ENCODE measurements around the gene CEP70. TPM values are rescaled to one million over a fixed set of nuclear protein-coding genes. Genes with fewer than 3 reads are reported as not detected.

The CEP70 gene
- total RNA-seq, 2 experiments from 2014 or later = 10.0 to 11.2 TPM

DNA sequence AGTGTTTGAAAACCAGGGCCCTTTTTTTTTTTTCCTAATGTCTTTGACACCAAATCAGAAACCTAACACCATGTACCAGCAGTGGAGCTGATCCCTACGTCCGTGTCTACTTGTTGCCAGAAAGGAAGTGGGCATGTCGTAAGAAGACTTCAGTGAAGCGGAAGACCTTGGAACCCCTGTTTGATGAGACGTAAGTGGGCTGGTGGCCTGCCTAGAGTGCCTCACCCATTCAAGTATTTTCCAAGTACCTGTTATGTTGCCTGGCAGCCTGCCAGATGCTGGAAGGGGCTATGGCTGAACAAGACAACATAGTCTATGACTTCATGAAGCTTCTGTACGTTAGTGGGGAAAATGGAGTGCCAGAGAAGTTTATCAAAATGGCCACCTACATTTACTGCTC lies 119.9 kb downstream of the CEP70 start:
- Mint-ChIP-seq H3K27ac (no peak overlapping the region), H3K27me3 (no peaks in the 10 kb centered on the region), H3K4me1 (no peaks in the 10 kb centered on the region), H3K4me3 (no peak overlapping the region), H3K9me3 (no peaks in the 10 kb centered on the region), H3K36me3 (no peaks in the 10 kb centered on the region)
- no peak for DNase-seq

DNA sequence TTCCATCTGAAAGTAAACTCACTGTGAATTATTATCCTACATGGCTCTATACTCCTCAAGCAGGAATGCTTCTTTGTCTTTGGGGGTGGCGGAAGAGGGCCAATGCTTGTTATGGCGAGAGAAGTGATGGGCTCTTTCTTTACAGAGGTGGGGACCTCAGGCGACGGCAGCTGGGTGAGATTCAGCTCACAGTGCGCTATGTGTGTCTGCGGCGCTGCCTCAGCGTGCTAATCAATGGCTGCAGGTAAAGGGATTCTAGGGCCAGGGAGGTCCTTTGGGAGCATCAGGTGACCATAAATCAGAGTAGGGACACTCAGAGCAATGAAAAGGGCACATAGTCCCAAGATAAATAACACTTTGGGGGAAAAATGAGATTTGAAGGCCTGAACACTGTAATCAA lies 120.7 kb downstream of the CEP70 start:
- Mint-ChIP-seq H3K9me3 (no peaks in the 10 kb centered on the region), H3K27me3 (no peaks in the 10 kb centered on the region), H3K27ac (no peak overlapping the region), H3K36me3 (no peaks in the 10 kb centered on the region), H3K4me3 (no peak overlapping the region), H3K4me1 (no peaks in the 10 kb centered on the region)
- no peak for DNase-seq

DNA sequence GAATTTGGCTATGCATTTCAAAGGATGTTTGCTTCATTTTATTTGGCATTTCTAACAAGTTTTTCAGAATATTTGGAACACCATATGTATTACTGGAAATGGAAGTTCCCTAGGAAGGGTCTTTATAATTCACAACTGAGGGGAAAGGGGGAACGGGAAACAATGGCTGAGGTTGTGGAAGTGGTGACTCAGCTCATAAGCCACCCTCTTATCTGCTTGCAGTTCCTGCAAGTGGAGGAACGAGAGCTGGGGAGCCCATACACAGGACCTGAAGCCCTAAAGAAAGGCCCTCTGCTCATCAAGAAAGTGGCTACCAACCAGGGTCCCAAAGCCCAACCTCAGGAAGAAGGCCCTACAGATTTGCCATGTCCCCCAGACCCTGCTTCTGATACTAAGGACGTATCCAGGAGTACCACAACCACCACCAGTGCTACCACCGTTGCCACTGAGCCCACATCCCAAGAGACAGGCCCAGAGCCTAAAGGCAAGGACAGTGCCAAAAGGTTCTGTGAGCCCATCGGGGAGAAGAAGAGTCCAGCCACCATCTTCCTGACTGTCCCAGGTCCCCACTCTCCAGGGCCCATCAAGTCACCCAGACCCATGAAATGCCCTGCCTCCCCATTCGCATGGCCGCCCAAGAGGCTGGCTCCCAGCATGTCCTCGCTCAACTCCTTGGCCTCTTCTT lies 121.8 kb downstream of the CEP70 start:
- Mint-ChIP-seq H3K9me3 (no peaks in the 10 kb centered on the region), H3K27me3 (no peaks in the 10 kb centered on the region), H3K4me3 (no peak overlapping the region), H3K4me1 (no peaks in the 10 kb centered on the region), H3K36me3 (no peaks in the 10 kb centered on the region), H3K27ac (no peak overlapping the region)
- DNase-seq = no peak

DNA sequence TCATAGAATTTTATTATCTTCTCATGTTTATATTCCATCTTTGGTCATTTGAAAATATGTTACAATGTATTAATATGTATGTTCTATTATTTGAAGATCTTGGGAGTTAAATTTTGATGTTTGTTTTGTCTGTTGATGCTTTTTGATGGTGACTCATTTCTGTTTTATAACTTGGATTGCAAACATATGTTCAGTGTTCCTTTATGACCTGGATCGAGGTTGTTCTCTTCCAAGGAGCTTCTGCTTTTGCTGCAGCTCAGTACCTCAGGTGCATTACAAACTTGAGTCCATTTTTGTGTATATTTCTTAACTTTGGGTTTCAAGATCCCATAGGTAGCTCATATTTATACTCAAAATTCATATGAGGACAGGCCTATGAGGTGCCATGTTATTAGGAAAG lies 122.6 kb downstream of the CEP70 start:
- Mint-ChIP-seq H3K27me3 (peaks cover 4% of the 10 kb centered on the region), H3K9me3 (no peaks in the 10 kb centered on the region), H3K27ac (no peak overlapping the region), H3K36me3 (no peaks in the 10 kb centered on the region), H3K4me1 (no peaks in the 10 kb centered on the region), H3K4me3 (no peak overlapping the region)
- DNase-seq = no peak

DNA sequence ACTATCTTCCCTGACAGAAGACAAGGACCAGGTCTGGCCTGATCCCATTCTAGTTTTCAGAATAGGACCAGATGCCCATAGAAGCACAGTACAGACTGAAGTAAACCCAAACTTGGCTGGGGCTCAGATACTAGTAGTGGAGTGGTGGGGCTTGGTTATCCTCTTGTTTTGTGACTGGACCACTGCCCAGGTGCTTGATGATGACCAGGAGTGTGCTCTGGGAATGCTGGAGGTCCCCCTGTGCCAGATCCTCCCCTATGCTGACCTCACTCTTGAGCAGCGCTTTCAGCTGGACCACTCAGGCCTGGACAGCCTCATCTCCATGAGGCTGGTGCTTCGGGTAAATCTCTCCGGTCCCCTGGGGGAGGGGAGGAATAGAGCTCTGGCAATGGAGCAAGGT lies 123.4 kb downstream of the CEP70 start:
- H3K4me1 Mint-ChIP-seq = no peaks in the 10 kb centered on the region
- no peaks in the 10 kb centered on the region for H3K9me3 Mint-ChIP-seq
- no peak overlapping the region for H3K4me3 Mint-ChIP-seq
- no peak for DNase-seq
- H3K27me3 Mint-ChIP-seq = peaks cover 4% of the 10 kb centered on the region
- no peaks in the 10 kb centered on the region for H3K36me3 Mint-ChIP-seq
- H3K27ac Mint-ChIP-seq = no peak overlapping the region

DNA sequence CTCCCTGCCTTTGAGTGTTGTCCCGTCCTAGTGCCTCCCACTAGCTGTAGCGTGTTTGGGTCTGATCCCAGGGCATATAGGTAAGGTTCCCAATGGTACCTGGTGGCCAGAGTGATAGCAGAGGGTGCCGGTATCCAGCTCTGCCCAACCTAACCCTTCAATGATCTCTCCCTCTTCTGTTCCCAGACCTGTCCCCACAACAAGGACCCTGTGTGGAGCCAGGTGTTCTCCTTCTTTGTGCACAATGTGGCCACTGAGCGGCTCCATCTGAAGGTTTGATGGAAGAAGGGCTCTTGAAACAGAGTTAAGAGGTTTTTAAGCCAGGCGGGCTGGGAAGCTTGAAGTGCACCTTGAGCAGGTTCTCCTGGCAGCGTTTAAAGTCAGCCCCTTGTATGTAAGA lies 124.2 kb downstream of the CEP70 start:
- DNase-seq = no peak
- Mint-ChIP-seq H3K27me3 (peaks cover 5% of the 10 kb centered on the region), H3K4me1 (no peaks in the 10 kb centered on the region), H3K27ac (no peak overlapping the region), H3K4me3 (no peak overlapping the region), H3K36me3 (no peaks in the 10 kb centered on the region), H3K9me3 (no peaks in the 10 kb centered on the region)

DNA sequence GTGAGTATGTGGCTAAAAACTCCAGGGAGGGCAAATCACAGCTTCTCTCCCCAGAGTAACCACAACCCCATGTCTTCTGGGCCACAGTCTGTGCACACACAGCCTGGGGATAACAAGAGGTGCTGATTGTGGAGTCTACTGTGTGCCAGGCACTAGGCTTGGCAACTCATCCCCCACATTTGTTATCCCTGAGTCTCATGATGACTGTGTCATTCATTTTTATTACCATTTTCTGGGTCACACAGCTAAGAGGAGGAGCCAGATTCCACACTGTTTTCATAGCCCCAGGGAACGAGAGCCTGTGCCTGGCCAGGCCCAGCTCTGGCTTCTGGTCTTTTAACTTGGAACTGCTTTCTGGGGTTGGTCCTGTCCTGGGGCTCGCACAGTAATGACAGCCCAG lies 125.2 kb downstream of the CEP70 start:
- H3K27ac Mint-ChIP-seq = no peak overlapping the region
- H3K36me3 Mint-ChIP-seq = no peaks in the 10 kb centered on the region
- H3K27me3 Mint-ChIP-seq = peaks cover 8% of the 10 kb centered on the region
- DNase-seq = no peak
- no peaks in the 10 kb centered on the region for H3K9me3 Mint-ChIP-seq
- H3K4me1 Mint-ChIP-seq = no peaks in the 10 kb centered on the region
- H3K4me3 Mint-ChIP-seq = no peak overlapping the region

DNA sequence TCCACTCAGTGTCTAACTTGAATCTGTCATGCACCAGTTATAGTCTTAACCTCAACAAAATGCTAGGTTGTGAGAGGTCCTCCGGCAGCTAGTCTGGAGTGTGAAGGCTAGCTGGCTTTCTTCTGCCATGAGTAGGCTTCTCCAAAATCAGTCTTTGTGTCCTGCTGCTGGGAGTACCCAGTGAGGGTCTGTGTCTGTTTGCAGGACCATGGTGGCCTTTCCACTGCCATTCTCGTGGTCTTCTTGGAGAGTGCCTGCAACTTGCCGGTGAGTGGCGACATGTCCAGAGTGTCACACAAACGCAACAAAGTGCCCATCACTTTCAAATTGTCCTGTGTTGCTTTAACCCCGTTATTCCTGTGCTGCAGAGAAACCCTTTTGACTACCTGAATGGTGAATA lies 125.6 kb downstream of the CEP70 start:
- H3K4me1 Mint-ChIP-seq = no peaks in the 10 kb centered on the region
- no peaks in the 10 kb centered on the region for H3K9me3 Mint-ChIP-seq
- no peak overlapping the region for H3K27ac Mint-ChIP-seq
- H3K36me3 Mint-ChIP-seq = no peaks in the 10 kb centered on the region
- H3K4me3 Mint-ChIP-seq = no peak overlapping the region
- DNase-seq = no peak
- H3K27me3 Mint-ChIP-seq = peaks cover 8% of the 10 kb centered on the region

DNA sequence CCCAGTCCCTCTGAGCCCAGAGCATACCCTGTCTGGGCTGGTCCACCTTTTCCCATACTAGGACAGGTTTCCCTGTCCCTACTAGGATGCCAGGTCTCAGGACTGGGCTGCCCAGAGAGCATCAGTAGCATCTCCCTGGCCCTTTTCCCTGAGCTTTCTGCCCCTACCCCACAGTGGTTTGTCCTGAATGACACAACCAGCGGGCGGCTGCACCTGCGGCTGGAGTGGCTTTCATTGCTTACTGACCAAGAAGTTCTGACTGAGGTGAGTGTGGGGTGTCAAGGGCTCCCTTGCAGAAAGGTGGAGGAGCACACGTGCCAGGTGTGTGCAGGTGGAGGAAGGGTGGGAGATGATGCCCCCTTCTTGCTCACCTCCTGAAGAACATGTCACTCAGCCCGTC lies 126.1 kb downstream of the CEP70 start:
- no peaks in the 10 kb centered on the region for H3K36me3 Mint-ChIP-seq
- DNase-seq = no peak
- H3K9me3 Mint-ChIP-seq = no peaks in the 10 kb centered on the region
- H3K27me3 Mint-ChIP-seq = peaks cover 8% of the 10 kb centered on the region
- H3K4me1 Mint-ChIP-seq = no peaks in the 10 kb centered on the region
- H3K4me3 Mint-ChIP-seq = no peak overlapping the region
- H3K27ac Mint-ChIP-seq = no peak overlapping the region

DNA sequence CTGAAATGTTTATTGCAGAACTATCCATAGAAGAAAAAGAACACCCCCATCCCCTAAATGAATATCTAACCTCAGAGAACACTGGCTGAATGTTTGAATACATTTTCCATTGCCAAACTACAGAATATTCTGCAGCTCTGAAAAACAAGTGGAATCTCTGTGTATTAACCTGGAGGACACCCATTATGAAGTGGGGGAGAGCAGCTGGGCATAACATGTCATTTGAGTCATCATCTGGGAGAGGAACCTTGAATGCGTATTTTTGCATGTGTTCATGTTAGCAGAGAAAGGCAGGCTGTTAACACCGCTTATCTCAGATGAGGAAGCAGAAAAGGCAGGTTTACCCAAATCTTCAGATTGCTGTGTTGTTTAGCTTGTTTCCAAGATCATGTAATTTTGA lies 128.1 kb downstream of the CEP70 start:
- Mint-ChIP-seq H3K27me3 (peaks cover 14% of the 10 kb centered on the region), H3K9me3 (no peaks in the 10 kb centered on the region), H3K4me1 (no peaks in the 10 kb centered on the region), H3K27ac (no peak overlapping the region), H3K36me3 (no peaks in the 10 kb centered on the region), H3K4me3 (no peak overlapping the region)
- no peak for DNase-seq

DNA sequence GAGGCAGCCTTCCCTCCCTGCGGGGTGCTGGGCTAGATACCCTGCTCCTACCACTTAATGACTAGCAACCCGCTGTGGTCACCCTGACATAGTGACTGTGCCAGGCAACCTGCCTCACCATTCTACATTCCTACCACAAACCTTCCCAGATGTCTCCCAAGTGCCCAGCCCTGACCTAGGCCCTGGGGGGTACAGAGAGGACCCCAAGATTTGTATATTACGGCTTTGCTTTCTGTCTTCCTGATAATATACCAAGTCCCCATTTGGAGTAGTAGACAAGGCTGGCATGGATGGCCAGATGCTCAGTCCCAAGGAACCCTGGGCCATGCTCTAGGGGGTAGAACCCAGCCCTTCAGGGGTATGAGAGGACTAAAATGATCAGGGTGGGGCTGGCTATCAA lies 128.6 kb downstream of the CEP70 start:
- no peaks in the 10 kb centered on the region for H3K9me3 Mint-ChIP-seq
- H3K27me3 Mint-ChIP-seq = peaks cover 14% of the 10 kb centered on the region
- H3K4me3 Mint-ChIP-seq = no peak overlapping the region
- no peaks in the 10 kb centered on the region for H3K36me3 Mint-ChIP-seq
- DNase-seq = no peak
- no peak overlapping the region for H3K27ac Mint-ChIP-seq
- no peaks in the 10 kb centered on the region for H3K4me1 Mint-ChIP-seq

DNA sequence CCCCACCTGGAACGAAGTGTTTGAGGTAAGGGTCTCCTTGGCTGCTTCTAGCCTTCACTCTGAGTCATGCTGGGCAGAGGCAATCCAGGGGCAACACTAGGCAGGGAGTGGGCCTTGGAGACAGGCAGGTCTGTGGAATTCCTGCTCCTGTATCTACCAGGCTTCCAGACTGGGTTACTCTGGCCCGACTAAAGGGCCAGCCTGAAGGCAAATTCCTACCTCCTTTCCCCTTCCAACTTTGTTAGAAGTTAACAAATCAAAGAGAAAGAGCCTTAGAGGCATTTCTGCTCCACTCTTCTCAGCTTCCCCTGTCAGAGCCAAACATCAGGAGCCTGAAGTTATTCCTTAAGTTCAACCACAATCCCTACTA lies 129.6 kb downstream of the CEP70 start:
- Mint-ChIP-seq H3K27ac (no peak overlapping the region), H3K36me3 (no peaks in the 10 kb centered on the region)

DNA sequence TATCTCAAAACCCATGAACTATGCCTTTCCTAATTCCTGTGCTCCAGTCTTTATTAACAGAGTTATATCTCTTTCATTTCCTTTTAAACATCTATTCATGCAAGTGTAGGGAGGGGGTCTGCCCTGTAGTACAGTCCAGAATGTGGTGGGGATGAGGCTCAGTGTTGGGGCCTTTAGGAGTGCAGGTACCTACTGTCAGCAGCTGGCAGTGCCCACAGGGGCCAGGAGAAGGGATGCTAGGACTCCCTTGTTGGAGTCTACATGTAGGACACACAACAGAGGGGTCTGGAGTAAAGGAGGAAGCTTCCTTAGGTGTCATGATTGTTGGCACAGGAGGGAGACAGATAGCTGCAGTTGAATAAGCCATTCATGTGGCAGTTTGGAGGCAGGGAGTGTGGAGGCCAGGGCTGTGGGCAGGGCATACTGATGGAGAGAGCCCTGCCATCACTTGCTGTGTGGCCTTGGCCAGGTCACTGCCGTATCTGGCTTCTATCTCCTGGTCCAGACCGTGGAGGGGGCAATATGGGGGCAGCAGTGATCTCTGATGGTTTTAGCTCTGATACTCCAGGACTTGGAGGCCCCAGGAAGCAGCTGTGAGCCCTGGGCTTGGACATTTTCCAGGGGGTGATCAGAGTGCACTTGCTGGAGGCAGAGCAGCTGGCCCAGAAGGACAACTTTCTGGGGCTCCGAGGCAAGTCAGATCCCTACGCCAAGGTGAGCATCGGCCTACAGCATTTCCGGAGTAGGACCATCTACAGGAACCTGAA lies 130.2 kb downstream of the CEP70 start:
- H3K36me3 Mint-ChIP-seq = no peaks in the 10 kb centered on the region
- H3K4me1 Mint-ChIP-seq = no peaks in the 10 kb centered on the region
- peaks cover 14% of the 10 kb centered on the region for H3K27me3 Mint-ChIP-seq
- H3K4me3 Mint-ChIP-seq = no peak overlapping the region
- no peak for DNase-seq
- no peak overlapping the region for H3K27ac Mint-ChIP-seq
- H3K9me3 Mint-ChIP-seq = no peaks in the 10 kb centered on the region

More for the DNA sequence above, 129.6 kb downstream of the CEP70 start:
- H3K4me1 Mint-ChIP-seq = no peaks in the 10 kb centered on the region
- H3K4me3 Mint-ChIP-seq = no peak overlapping the region
- DNase-seq = no peak
- H3K9me3 Mint-ChIP-seq = no peaks in the 10 kb centered on the region
- peaks cover 14% of the 10 kb centered on the region for H3K27me3 Mint-ChIP-seq

DNA sequence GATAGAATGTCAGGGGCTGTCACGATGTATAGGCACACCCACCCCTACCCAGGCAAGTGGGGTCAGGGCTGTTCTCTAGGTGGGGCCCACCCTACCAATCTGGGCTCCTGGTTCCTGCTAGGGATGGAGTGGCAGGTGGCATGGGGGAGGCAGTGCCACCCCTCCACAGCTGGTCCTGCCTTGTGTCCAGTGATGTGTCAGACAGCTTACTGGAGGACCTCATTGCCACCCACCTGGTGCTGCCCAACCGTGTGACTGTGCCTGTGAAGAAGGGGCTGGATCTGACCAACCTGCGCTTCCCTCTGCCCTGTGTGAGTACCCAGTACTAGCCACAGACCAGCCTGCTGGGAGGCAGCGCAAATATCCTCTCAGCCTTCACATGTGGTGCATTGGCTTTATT lies 132.2 kb downstream of the CEP70 start:
- no peaks in the 10 kb centered on the region for H3K36me3 Mint-ChIP-seq
- DNase-seq = no peak
- H3K4me3 Mint-ChIP-seq = no peak overlapping the region
- H3K27me3 Mint-ChIP-seq = peaks cover 14% of the 10 kb centered on the region
- no peak overlapping the region for H3K27ac Mint-ChIP-seq
- H3K4me1 Mint-ChIP-seq = no peaks in the 10 kb centered on the region
- no peaks in the 10 kb centered on the region for H3K9me3 Mint-ChIP-seq

DNA sequence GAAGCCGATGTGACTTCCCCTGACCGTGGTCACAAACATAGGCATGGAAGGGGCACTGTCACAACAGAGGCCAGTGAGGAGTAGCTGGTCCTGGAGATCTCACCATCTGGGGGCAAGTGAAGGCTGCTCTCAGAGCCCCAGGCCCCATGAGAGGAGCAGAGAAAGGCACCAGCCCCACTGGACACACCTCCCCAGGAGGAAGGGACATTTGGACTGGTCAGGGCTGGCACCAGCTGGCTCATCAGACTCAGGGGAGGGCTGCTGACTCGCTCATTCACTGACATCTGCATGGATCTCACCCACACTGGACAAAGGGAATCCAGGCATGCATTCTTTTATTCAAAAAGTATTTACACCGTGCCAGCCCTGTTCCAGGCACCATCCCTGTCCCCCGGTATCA lies 132.8 kb downstream of the CEP70 start:
- no peak for DNase-seq
- H3K36me3 Mint-ChIP-seq = no peaks in the 10 kb centered on the region
- no peaks in the 10 kb centered on the region for H3K4me1 Mint-ChIP-seq
- H3K4me3 Mint-ChIP-seq = no peak overlapping the region
- no peak overlapping the region for H3K27ac Mint-ChIP-seq
- peaks cover 10% of the 10 kb centered on the region for H3K27me3 Mint-ChIP-seq
- no peaks in the 10 kb centered on the region for H3K9me3 Mint-ChIP-seq

DNA sequence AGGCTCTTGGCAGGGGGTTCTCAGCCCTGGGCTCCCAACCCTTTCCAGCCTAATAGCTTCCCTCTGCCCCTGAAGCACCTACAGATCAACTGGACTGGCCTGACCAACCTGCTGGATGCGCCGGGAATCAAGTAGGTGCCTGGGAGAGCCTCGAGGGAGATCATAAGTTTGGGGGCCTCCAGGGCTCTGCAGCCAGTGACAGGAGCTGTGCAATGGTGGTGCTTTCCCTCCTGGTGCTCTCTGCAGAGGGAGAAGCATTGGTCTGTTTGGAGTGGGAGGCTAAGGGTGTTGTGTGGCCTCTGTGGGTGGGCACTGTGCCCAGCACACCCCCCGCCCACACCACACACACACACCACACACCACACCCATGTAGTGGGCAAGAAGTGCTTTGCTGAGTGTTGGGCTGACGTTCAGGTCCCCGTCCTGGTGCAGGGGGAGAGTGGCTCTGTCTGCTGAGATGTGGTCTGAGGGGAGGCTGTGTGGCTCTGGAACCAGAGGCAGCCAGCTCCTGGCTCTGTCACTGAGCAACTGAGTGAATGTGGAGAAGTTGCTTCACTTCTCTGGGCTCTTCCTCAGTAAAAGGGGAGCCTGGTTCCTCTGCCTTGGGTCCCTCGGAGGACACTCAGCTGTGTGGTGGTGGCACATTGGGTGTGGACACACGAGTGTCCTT lies 133.4 kb downstream of the CEP70 start:
- H3K27me3 Mint-ChIP-seq = peaks cover 10% of the 10 kb centered on the region
- H3K4me1 Mint-ChIP-seq = no peaks in the 10 kb centered on the region
- no peaks in the 10 kb centered on the region for H3K36me3 Mint-ChIP-seq
- H3K4me3 Mint-ChIP-seq = no peak overlapping the region
- H3K27ac Mint-ChIP-seq = no peak overlapping the region
- DNase-seq = no peak
- H3K9me3 Mint-ChIP-seq = no peaks in the 10 kb centered on the region

Data from activated naive CD8-positive, alpha-beta T cell treated with anti-CD3 and anti-CD28 coated beads for 36 hours (primary cell).